OCI-M2 (cell line): ENCODE measurements around the gene ABCC8.

Source experiments
- DNase-seq: peaks from one replicate; lab custom pipeline; 2025; ENCODE audit not compliant: unreplicated experiment; lab: John Stamatoyannopoulos, UW

Gene ABCC8

GRCh38 chr11:17473071-17473744 lies 3.4 kb downstream of the ABCC8 start:
- DNase-seq = no peak

- DNase-seq = no peak
These were observed 4.2 kb downstream of the ABCC8 start for GRCh38 chr11:17472467-17472866.

GRCh38 chr11:17471501-17471900 lies 5.1 kb downstream of the ABCC8 start:
- no peak for DNase-seq

DNA sequence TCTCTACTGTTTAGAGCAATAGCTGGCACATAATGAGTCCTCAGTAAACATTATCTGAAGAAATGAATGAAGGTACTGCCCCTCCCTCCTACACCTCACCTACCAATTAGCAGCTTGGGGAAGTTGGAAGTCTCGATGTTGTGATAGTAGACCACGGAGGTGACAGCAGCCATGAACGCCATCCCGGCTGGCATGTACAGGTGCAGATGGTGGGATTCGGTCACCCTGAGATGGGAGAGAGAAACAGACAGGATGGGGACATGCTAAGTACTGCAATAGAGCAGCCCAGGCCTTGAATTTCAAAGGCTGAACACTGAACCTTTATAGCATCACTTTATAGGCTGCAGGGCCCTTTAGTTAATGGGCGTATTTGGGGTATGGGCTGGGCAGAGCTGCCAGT lies 6.6 kb downstream of the ABCC8 start:
- DNase-seq = no peak

GRCh38 chr11:17468122-17468521 lies 8.5 kb downstream of the ABCC8 start:
- no peak for DNase-seq

DNA sequence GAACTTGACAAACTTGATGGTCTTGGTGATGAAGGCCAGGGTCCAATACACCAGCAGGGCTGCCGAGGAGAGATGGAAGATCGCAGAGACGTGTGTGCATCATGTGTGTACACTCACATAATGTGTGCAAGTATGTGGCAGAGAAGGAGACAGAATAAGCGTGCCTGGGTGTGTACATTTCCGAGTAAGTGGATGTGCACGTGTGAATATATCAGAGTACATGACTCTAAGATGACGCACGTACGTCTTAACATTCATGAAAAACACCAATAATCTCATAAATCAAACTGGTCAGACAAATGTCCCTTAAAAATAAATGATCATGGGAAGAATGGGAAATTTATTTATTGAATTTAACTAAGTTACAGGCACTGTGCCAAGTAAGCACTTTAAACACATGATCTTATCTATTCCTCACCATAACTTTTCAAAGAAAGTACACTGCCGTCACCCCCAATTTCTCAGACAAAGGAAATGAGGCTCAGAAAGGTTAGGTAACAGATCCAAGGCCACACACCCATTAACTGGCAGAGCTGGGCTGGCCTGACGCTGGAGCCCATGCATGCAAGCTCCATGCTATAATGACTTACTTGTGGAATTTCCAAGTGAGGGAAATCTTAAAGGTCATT lies 13.0 kb downstream of the ABCC8 start:
- DNase-seq = no peak

- DNase-seq = no peak
These were observed 13.7 kb downstream of the ABCC8 start for GRCh38 chr11:17462940-17463339.

DNA sequence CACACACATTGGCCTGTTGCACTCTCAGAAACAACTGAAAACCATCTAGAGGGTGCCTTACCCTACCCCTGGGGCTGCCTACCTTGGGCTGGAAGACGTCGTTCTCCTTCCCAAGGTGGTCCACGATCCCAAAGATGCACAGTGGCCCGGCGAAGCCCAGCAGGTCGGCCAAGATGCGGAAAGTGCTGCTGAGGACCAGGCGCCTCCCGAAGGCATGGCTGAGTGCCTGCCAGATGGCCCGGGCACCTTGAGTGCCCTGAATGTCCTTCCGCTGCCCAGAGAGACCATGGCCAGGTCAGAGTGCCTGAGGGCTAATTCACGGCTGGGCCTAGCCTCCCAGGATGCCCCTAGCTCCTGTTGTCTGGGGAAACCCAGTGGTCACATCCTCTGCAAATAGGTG lies 16.2 kb downstream of the ABCC8 start:
- no peak for DNase-seq

GRCh38 chr11:17459236-17459896 lies 17.3 kb downstream of the ABCC8 start:
- no peak for DNase-seq

DNA sequence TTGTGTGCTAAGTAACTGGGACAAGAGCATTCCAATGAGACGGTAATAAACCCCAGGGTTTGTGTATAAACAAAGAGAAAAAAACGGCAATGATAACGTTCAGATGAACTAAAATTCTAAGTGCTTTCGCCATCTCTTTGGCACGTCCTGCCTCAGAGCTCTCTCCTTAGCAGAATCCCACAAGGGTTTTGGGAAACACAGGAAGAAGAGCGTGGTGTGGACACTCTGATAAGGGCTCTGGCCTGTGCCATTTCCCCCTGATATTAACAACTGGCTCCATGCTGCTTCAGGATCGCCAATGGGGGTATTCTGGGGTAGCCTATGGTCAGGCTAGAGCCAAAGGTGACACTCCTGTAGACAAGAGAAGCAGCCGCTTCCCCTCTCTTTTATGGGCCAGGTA lies 18.4 kb downstream of the ABCC8 start:
- DNase-seq = no peak

DNA sequence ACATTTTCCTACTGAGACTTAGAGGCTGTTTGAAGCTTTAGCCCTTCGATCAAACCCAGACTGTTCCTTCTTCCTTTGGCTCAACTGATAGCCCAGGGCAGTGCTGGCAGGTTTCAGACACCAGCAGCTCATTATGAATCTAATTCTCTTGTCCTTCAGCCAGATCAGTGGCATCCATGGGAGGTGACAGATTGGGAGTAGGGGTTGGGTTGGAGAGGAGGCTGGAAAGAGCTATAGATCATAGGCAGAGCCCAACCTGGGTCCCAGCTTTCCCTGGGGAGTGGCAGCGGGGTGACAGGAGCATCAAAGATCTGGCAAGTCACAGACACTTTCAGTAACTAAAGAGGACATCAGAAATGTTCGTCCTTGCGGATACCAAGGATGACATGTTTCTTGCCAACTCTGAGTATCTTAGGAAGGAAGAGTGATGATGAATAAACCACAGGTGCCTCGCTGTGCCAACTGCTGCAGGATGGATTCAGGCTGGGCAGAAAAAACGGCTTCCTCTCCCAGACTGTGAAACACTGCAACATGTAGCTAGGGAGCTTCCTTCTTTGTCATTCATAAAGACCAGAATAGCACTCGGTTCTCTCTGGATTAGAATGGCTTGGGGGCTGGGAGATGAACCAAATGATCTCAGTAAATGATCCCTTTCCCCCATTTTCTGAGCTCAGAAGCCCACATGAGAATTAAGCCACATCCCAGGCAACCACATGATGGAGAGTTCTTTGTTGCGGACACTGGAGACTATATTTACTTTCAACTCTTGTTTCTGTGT lies 19.1 kb downstream of the ABCC8 start:
- DNase-seq = no peak

GRCh38 chr11:17452668-17453067 lies 24.0 kb downstream of the ABCC8 start:
- no peak for DNase-seq

DNA sequence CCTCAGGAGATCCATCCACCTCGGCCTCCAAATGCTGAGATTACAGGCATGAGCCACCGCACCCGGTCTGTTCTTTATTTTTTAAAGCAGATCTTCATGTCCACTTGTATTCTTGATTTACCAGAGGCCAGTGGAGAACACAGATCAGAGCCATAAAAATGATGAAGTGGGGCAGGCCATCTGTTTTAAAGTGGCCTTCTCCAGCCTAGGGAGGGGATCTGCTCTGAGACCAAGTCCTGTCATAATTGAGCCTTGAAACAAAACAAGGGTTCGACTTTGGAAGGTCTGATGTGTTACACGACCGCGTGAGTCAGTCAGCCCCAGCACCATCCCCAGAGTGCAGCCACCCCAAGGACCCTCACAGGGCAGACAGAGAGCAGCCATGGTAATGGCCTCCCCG lies 27.5 kb downstream of the ABCC8 start:
- DNase-seq = no peak

DNA sequence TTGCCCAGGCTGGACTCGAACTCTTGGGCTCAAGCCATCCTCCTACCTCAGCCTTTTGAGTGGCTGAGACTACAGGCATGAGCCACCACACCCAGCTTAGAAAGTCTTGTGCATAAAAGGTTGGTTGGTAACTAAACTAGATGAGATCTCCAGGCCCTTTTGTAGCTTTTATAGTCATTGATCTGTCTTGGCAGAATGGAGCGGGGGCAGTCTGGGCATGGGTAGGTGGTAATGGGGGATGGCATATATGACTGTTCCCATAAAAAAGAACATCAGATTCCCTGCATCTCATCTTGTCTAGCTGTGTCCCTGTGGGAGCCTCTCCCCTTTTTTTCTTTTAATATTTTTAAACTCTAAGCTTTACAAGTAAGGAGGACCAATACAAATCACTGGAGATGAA lies 30.2 kb downstream of the ABCC8 start:
- DNase-seq = no peak

DNA sequence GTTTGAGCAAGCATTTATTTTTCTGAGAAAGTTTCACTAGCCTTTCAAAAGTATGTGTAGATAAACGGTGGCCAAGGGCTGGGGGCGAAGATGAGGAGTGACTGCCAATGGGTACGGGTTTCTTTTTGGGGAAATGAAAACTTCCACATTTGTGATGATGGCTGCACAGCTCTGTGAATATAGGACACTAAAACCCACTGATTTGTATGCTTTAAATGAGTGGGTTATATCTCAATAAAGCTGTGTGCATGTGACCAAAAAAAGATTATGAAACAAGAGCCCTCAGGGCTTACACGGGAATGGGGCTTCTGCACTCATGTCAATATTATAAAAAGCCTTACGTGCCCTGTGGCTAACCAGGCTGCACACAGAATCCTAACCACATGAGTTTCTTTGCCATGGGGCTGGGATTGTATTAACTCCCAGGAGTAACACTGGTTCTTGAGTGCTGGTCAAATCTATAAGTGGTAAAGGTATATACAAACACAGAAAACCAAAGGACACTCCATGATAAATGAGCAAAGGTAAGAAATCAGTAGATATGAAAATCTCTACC lies 31.3 kb downstream of the ABCC8 start:
- DNase-seq = no peak

DNA sequence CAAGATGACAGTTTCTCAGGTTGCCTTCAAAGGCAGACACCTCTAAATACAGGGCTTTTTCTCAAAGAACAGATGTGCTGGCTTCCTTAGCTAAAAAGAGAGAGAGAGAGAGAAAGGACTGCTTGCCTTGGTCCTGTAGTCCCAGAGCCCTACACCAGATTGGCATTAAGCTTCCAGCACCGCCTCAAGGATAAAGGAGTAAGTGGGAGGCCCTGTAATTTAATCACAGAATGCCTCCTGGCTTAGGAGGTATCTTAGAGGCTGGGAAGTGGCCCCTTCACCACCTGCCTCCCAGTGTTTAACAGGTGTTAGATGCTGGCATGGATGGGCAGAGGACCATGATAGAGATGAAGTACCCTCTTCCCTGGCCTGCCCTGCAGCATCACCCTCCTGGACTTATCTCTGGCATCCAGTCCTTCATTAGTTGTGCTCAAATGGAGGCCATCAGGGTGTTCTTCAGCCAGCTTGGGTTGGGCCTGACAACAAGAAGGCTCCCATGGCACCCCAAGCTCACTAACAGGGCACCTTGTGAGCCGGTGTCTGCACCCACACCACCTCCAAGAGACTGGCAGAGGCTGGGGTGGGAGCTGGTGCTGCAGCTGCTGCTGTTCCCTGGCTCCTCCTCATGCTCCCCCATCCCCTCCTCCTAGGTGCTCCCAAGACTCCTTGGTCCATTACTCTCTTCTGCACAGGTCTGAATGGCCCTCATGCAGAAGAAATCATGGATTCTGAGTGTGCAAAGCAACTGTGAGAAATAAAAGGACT lies 32.5 kb downstream of the ABCC8 start:
- DNase-seq = no peak

DNA sequence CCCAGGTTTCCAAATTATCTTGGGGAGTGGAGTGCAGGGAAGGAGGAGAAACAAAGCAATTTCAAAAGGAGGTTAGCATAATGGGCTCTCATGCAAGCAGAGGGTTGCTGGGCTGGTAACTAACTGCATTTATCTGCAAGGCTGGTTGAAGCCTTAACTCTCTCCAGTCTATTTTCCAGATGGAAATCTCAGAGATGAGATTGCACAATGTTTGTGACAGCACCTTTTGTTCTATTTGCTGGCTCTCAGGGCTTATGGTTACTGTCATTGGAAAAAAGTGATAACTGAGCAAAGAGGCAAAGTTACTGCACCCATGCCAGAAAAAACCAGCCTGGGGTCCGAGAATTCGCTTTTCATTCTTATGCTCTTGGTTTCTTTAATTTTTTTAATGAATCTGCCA lies 33.2 kb downstream of the ABCC8 start:
- DNase-seq = no peak

- DNase-seq = no peak
These were observed 33.6 kb downstream of the ABCC8 start for GRCh38 chr11:17443000-17443399.

- DNase-seq = no peak
These were observed 37.3 kb downstream of the ABCC8 start for GRCh38 chr11:17439316-17439782.

DNA sequence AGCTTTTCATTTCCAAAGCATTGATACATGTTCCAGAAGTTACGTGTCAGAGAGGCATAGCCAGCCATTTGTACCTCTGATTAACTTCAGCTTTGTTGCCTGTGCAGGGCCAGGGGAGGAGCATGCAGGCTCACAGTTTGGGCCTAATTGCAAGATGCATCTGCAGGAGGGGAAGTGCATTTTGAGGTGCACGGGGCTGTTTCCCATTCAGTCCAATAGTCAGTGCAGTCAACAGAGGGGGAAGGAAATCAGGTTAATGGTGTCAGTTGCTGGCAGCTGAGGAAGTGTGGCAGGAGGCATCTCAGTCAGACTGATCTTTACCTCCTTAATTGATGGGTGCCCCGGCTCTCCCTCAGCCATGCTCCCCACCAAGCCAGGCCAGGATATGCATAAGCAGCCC lies 39.3 kb downstream of the ABCC8 start:
- no peak for DNase-seq

DNA sequence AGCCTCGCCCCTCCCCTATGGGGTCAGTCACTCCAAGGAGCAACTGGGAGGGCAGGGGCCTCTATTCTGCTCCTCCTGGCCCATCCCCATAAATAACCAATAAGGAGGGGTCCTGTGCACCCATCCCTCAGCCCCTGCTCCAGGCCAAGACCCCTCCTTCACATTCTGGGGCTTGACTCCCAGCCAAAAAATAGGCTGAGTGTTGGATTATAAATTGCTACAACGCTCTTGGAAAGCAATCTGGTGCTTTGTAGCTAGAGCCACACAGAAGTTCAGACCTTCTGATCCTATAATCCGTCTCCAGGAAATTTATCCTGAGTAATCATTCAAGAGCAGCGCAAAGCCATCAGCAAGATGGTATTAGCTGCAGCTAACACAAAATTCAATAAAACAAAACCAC lies 42.5 kb downstream of the ABCC8 start:
- DNase-seq = no peak
